Measurements from ENCODE around the gene CACTIN.
A peak's percentile ranks its signal among the peaks of the same experiment; 100 is the strongest.

CACTIN gene

GRCh38 chr19:3623716-3624115 lies 2.9 kb downstream of the CACTIN start:
- no peak for DNase-seq

- DNase-seq: no peak
Measured at GRCh38 chr19:3622224-3622623, 4.4 kb downstream of the CACTIN start.

GRCh38 chr19:3621689-3622088 lies 4.9 kb downstream of the CACTIN start:
- no peak for DNase-seq

GRCh38 chr19:3620817-3621547 lies 5.6 kb downstream of the CACTIN start:
- DNase-seq: no peak

GRCh38 chr19:3620145-3620816 lies 6.3 kb downstream of the CACTIN start:
- no peak for DNase-seq

GRCh38 chr19:3619631-3620012 lies 7.0 kb downstream of the CACTIN start:
- no peak for DNase-seq

GRCh38 chr19:3618811-3619630 lies 7.6 kb downstream of the CACTIN start:
- DNase-seq: no peak

- DNase-seq: peak; percentile 45
Measured at GRCh38 chr19:3618144-3618810, 8.3 kb downstream of the CACTIN start.

- no peak for DNase-seq
Measured at GRCh38 chr19:3617463-3617862, 9.1 kb downstream of the CACTIN start.

- DNase-seq: no peak
Measured at GRCh38 chr19:3615524-3616135, 11.0 kb downstream of the CACTIN start.

GRCh38 chr19:3614858-3615505 lies 11.6 kb downstream of the CACTIN start:
- DNase-seq: no peak

GRCh38 chr19:3613818-3614661 lies 12.6 kb downstream of the CACTIN start:
- DNase-seq: no peak

GRCh38 chr19:3612901-3613741 lies 13.5 kb downstream of the CACTIN start:
- no peak for DNase-seq

GRCh38 chr19:3612330-3612729 lies 14.3 kb downstream of the CACTIN start:
- no peak for DNase-seq

- DNase-seq: no peak
Measured at GRCh38 chr19:3611841-3612240, 14.7 kb downstream of the CACTIN start.

GRCh38 chr19:3610745-3611717 lies 15.6 kb downstream of the CACTIN start:
- DNase-seq: no peak

GRCh38 chr19:3609779-3610719 lies 16.5 kb downstream of the CACTIN start:
- peak; percentile 43 for DNase-seq

Measured in fibroblast of skin of back (primary cell).